Stimulated activated CD8-positive, alpha-beta memory T cell treated with anti-CD3 and anti-CD28 coated beads, Interleukin-15, amount 100 ng/mL, for 24 hours (primary cell): ENCODE results near the gene RBM3.

Source experiments
- DNase-seq: peaks from one replicate; pipeline ENCODE4 v3.0.0-alpha.2; 2020; ENCODE audit warnings: low read depth

Gene RBM3

GRCh38 chrX:48626401-48627298, 52.4 kb downstream of the RBM3 start:
- DNase-seq: no peak
